RWPE2 (cell line): ENCODE data around the gene CRADD.

ENCODE experiments used
- ATAC-seq: fragments of 200-7000 bp; cut with Tn5 transposase; 3 replicates; pipeline ENCODE4 v1.9.1; 2021; ENCODE audit warnings: low read depth
- DNase-seq: peaks from one replicate; pipeline ENCODE4 v3.0.0-alpha.2; 2020; ENCODE audit warnings: low spot score
- H3K27ac ChIP-seq: fragments of 450-650 bp; 2 replicates; pipeline ENCODE4 v1.5.1; 2017; ENCODE audit warnings: mild to moderate bottlenecking; ENCODE audit not compliant: poor library complexity, severe bottlenecking
- H3K27me3 ChIP-seq: fragments of 250-450 bp; sonication (Bioruptor Pico); 2 replicates; pipeline ENCODE4 v1.5.1; 2021; ENCODE audit warnings: mild to moderate bottlenecking, moderate library complexity; ENCODE audit not compliant: insufficient read depth, poor library complexity, severe bottlenecking
- H3K36me3 ChIP-seq: fragments of 250-450 bp; sonication (Bioruptor Pico); 2 replicates; pipeline ENCODE4 v1.5.1; 2020; ENCODE audit warnings: low read depth, mild to moderate bottlenecking, moderate library complexity
- H3K4me1 ChIP-seq: fragments of 250-450 bp; sonication (Bioruptor Pico); 2 replicates; pipeline ENCODE4 v1.5.1; 2021; ENCODE audit warnings: mild to moderate bottlenecking, moderate library complexity; ENCODE audit not compliant: insufficient read depth, poor library complexity, severe bottlenecking
- H3K4me3 ChIP-seq: fragments of 250-450 bp; sonication (Bioruptor Pico); 2 replicates; pipeline ENCODE4 v1.5.1; 2021; ENCODE audit warnings: mild to moderate bottlenecking, moderate library complexity; ENCODE audit not compliant: severe bottlenecking
- H3K9me3 ChIP-seq: fragments of 250-450 bp; sonication (Bioruptor Pico); 2 replicates; pipeline ENCODE4 v1.5.1; 2021; ENCODE audit warnings: mild to moderate bottlenecking, moderate library complexity; ENCODE audit not compliant: severe bottlenecking
- CTCF ChIP-seq: fragments of 450-650 bp; IDR thresholded peaks from one replicate; pipeline ENCODE4 v1.5.1; 2017; ENCODE audit warnings: mild to moderate bottlenecking, moderate library complexity; ENCODE audit not compliant: poor library complexity, severe bottlenecking

Gene CRADD

GRCh38 chr12:93911396-93911795 lies 234.2 kb downstream of the CRADD start:
- TF ChIP-seq CTCF, result no peak
- H3K36me3 ChIP-seq, result no peaks in the 10 kb centered on the region
- H3K4me3 ChIP-seq, result no peak overlapping the region
- DNase-seq (no peak), ATAC-seq (no peak)
- H3K9me3 ChIP-seq, result no peaks in the 10 kb centered on the region
- H3K4me1 ChIP-seq, result peaks cover 7% of the 10 kb centered on the region
- H3K27me3 ChIP-seq, result no peaks in the 10 kb centered on the region
- H3K27ac ChIP-seq, result no peak overlapping the region

- no peak for TF ChIP-seq CTCF
- H3K4me3 ChIP-seq, result no peak overlapping the region
- H3K4me1 ChIP-seq, result peaks cover 7% of the 10 kb centered on the region
- no peak overlapping the region for H3K27ac ChIP-seq
- no peaks in the 10 kb centered on the region for H3K27me3 ChIP-seq
- H3K36me3 ChIP-seq, result no peaks in the 10 kb centered on the region
- no peaks in the 10 kb centered on the region for H3K9me3 ChIP-seq
- ATAC-seq, result no peak
- no peak for DNase-seq
Observed at GRCh38 chr12:93912086-93912733, 235.0 kb downstream of the CRADD start.

GRCh38 chr12:93913845-93914244 lies 236.7 kb downstream of the CRADD start:
- no peak for DNase-seq
- Histone ChIP-seq H3K36me3 (no peaks in the 10 kb centered on the region), H3K27me3 (no peaks in the 10 kb centered on the region), H3K4me3 (no peak overlapping the region), H3K9me3 (no peaks in the 10 kb centered on the region), H3K4me1 (peaks cover 2% of the 10 kb centered on the region), H3K27ac (no peak overlapping the region)
- TF ChIP-seq CTCF, result no peak
- ATAC-seq, result peak; percentile 35; the same call in 2 of the 3 replicates

- no peak for ATAC-seq
Observed at GRCh38 chr12:93914281-93914680, 237.1 kb downstream of the CRADD start.

More at GRCh38 chr12:93914281-93914680, 237.1 kb downstream of the CRADD start:
- Histone ChIP-seq H3K36me3 (no peaks in the 10 kb centered on the region), H3K9me3 (no peaks in the 10 kb centered on the region), H3K4me1 (no peaks in the 10 kb centered on the region), H3K27ac (no peak overlapping the region), H3K4me3 (no peak overlapping the region), H3K27me3 (no peaks in the 10 kb centered on the region)
- DNase-seq, result no peak
- no peak for TF ChIP-seq CTCF
